IMR-90 (cell line): Measurements from ENCODE around the gene METTL21C. TPM values are rescaled to one million over a fixed set of nuclear protein-coding genes. Genes with fewer than 3 reads are reported as not detected.

Experiments
- ATAC-seq: fragments of 200-7000 bp; cut with Tn5 transposase; 2 replicates; pipeline ENCODE4 v1.9.1; 2020; ENCODE audit warnings: low read depth, mild to moderate bottlenecking, moderate library complexity
- BruUV-seq: library from RNA; stranded (reverse); fragments of 400-500 nt; replicated peaks from 2 replicates; lab custom pipeline; 2021; lab: Mats Ljungman, UMichigan
- CTCF ChIA-PET: fragments of 300-600 bp; formaldehyde crosslinking; extraction: SDS; loops from one replicate; lab custom pipeline; 2021; ENCODE audit warnings: antibody characterized with exemption; lab: Yijun Ruan, JAX
- POLR2A ChIA-PET: fragments of 300-600 bp; sonication (Branson Sonifier 250); formaldehyde crosslinking; loops from one replicate; lab custom pipeline; 2022; ENCODE audit warnings: antibody characterized with exemption; ENCODE audit not compliant: unreplicated experiment; lab: Charles Lee
- DNase-seq: peaks from one replicate; pipeline ENCODE4 v3.0.0; 2013
- H2AFZ ChIP-seq: replicated peaks from 2 replicates; pipeline ENCODE3; 2013; ENCODE audit warnings: low read length, mild to moderate bottlenecking; ENCODE audit not compliant: poor library complexity
- H2AK5ac ChIP-seq: 2 replicates; pipeline ENCODE4 v1.6.1; 2013; ENCODE audit warnings: low read depth, low read length, inconsistent platforms
- H2AK9ac ChIP-seq: replicated peaks from 2 replicates; pipeline ENCODE3; 2013; ENCODE audit warnings: mild to moderate bottlenecking, low read depth, low read length, moderate library complexity; ENCODE audit not compliant: poor library complexity
- H2BK120ac ChIP-seq: 2 replicates; pipeline ENCODE4 v1.6.1; 2013; ENCODE audit warnings: low read depth, low read length, inconsistent platforms
- H2BK15ac ChIP-seq: 3 replicates; pipeline ENCODE4 v1.6.1; 2013; ENCODE audit warnings: low read depth, low read length, inconsistent platforms
- H2BK20ac ChIP-seq: 2 replicates; pipeline ENCODE4 v1.6.1; 2013; ENCODE audit warnings: low read depth, mild to moderate bottlenecking, inconsistent platforms, low read length, moderate library complexity
- H2BK5ac ChIP-seq: 2 replicates; pipeline ENCODE4 v1.6.1; 2013; ENCODE audit warnings: mild to moderate bottlenecking, low read depth, low read length, inconsistent platforms; ENCODE audit not compliant: poor library complexity, severe bottlenecking
- H3K14ac ChIP-seq: replicated peaks from 2 replicates; pipeline ENCODE4 v1.6.1; 2013; ENCODE audit warnings: low read depth, low read length, inconsistent platforms
- H3K18ac ChIP-seq: 2 replicates; pipeline ENCODE4 v1.6.1; 2013; ENCODE audit warnings: low read depth, low read length, control low read depth
- H3K23ac ChIP-seq: 2 replicates; pipeline ENCODE4 v1.6.1; 2013; ENCODE audit warnings: low read depth, low read length, inconsistent platforms
- H3K27ac ChIP-seq: 2 replicates; pipeline ENCODE4 v1.5.1; 2013; ENCODE audit warnings: mild to moderate bottlenecking, control low read depth, low read length; ENCODE audit not compliant: insufficient read depth
- H3K27me3 ChIP-seq: 2 replicates; pipeline ENCODE4 v1.6.1; 2013; ENCODE audit warnings: low read length; ENCODE audit not compliant: control insufficient read depth, insufficient read depth
- H3K36me3 ChIP-seq: 2 replicates; pipeline ENCODE4 v1.6.1; 2013; ENCODE audit warnings: low read length, mixed read lengths; ENCODE audit not compliant: control insufficient read depth, insufficient read depth
- H3K4ac ChIP-seq: 2 replicates; pipeline ENCODE4 v1.6.1; 2013; ENCODE audit warnings: low read depth, low read length, inconsistent platforms
- H3K4me1 ChIP-seq: 2 replicates; pipeline ENCODE4 v1.6.1; 2013; ENCODE audit warnings: low read length, mixed read lengths; ENCODE audit not compliant: control insufficient read depth, insufficient read depth
- H3K4me2 ChIP-seq: 2 replicates; pipeline ENCODE4 v1.6.1; 2013; ENCODE audit warnings: low read depth, mild to moderate bottlenecking, control low read depth, low read length, moderate library complexity
- H3K4me3 ChIP-seq: 2 replicates; pipeline ENCODE4 v1.5.1; 2013; ENCODE audit warnings: low read depth, mild to moderate bottlenecking, control low read depth, low read length, moderate library complexity; ENCODE audit not compliant: insufficient read depth
- H3K56ac ChIP-seq: 2 replicates; pipeline ENCODE4 v1.6.1; 2013; ENCODE audit warnings: low read length, inconsistent platforms; ENCODE audit not compliant: insufficient read depth; ENCODE audit errors: extremely low read depth
- H3K79me1 ChIP-seq, 2 experiments: 2 replicates each; pipeline ENCODE4 v1.6.1; 2013; ENCODE audit warnings: low read length in 2 of 2, inconsistent platforms in 1 of 2, low read depth in 1 of 2
- H3K9ac ChIP-seq: 2 replicates; pipeline ENCODE4 v1.6.1; 2013; ENCODE audit warnings: low read depth, low read length, control low read depth
- H3K9me1 ChIP-seq: 2 replicates; pipeline ENCODE4 v1.6.1; 2013; ENCODE audit warnings: low read length, inconsistent platforms; ENCODE audit not compliant: insufficient read depth
- H3K9me3 ChIP-seq: 2 replicates; pipeline ENCODE4 v1.6.1; 2013; ENCODE audit warnings: low read length; ENCODE audit not compliant: control insufficient read depth, insufficient read depth
- H4K20me1 ChIP-seq: 2 replicates; pipeline ENCODE4 v1.6.1; 2013; ENCODE audit warnings: low read length, inconsistent platforms; ENCODE audit not compliant: insufficient read depth
- H4K5ac ChIP-seq: 2 replicates; pipeline ENCODE4 v1.6.1; 2013; ENCODE audit warnings: mild to moderate bottlenecking, low read depth, low read length, control low read depth
- H4K8ac ChIP-seq, 2 experiments: 2 replicates each; pipeline ENCODE4 v1.6.1; 2013; ENCODE audit warnings: low read depth in 2 of 2, low read length in 2 of 2, control low read depth in 1 of 2, inconsistent platforms in 1 of 2
- H4K91ac ChIP-seq: 2 replicates; pipeline ENCODE4 v1.6.1; 2013; ENCODE audit warnings: low read depth, low read length, inconsistent platforms; ENCODE audit not compliant: insufficient read depth
- BHLHE40 ChIP-seq: fragments of 150-350 bp; IDR thresholded peaks from 2 replicates; pipeline ENCODE4 v1.6.1; 2016; ENCODE audit warnings: mild to moderate bottlenecking, low read depth, low read length
- FOS ChIP-seq: fragments of 150-350 bp; IDR thresholded peaks from 2 replicates; pipeline ENCODE4 v1.6.1; 2016; ENCODE audit warnings: low read depth, low read length
- MAZ ChIP-seq: IDR thresholded peaks from 2 replicates; pipeline ENCODE4 v1.6.1; 2012; ENCODE audit warnings: low read depth, mild to moderate bottlenecking, low read length, improper control_type of control experiment, moderate library complexity, borderline replicate concordance
- RCOR1 ChIP-seq: IDR thresholded peaks from 2 replicates; pipeline ENCODE4 v1.6.1; 2012; ENCODE audit warnings: mild to moderate bottlenecking, low read length, improper control_type of control experiment; ENCODE audit not compliant: insufficient replicate concordance
- WGBS, 2 experiments: methylation state at CpG; one replicate each; pipeline versions ENCODE4 v1.1.5 to v1.1.7; 2013; ENCODE audit warnings: missing lambda C conversion rate in 2 of 2; ENCODE audit not compliant: insufficient read length in 1 of 2; ENCODE audit errors: extremely low coverage in 2 of 2; 5-methylcytosine and 5-hydroxymethylcytosine counted together
- dilution Hi-C: fragments of 300-500 bp; cut with HindIII; formaldehyde crosslinking; loops from one replicate; pipeline ENCODE4 v1.14.3; 2018; ENCODE audit warnings: low sequenced_read_pairs; ENCODE audit not compliant: unreplicated experiment
- in situ Hi-C: fragments of 300-500 bp; cut with MboI; formaldehyde crosslinking; loops from 3 replicates; pipeline ENCODE4 v1.14.3; 2019; ENCODE audit warnings: low sequenced_read_pairs, inconsistent platforms, mixed read lengths
- intact Hi-C: fragments of 100-400 bp; cut with micrococcal nuclease; formaldehyde crosslinking; loops from 2 replicates; pipeline ENCODE4 v1.10.0; 2022
- polyA plus RNA-seq, 3 experiments: library from polyadenylated mRNA; depleted of rRNA; stranded (reverse); fragments of >200 nt; gene quantifications; 2 replicates each; pipeline ENCODE4 v1.2.3, GENCODE V29; 2012; ENCODE audit warnings: low replicate concordance in 1 of 3
- total RNA-seq: library from RNA; depleted of rRNA; stranded (reverse); fragments of >200 nt; gene quantifications from 2 replicates; pipeline ENCODE4 v1.2.3, GENCODE V29; 2012
- TF ChIP-seq, protein P1 (sequence below): conservative IDR thresholded peaks from 2 replicates; pipeline ENCODE4 v1.5.1; 2012; ENCODE audit warnings: mild to moderate bottlenecking, low read depth, low read length, improper control_type of control experiment

The METTL21C gene
- total and polyA plus RNA-seq, 2 of the 4 experiments (the other 2 are of a cell fraction) = not detected

DNA sequence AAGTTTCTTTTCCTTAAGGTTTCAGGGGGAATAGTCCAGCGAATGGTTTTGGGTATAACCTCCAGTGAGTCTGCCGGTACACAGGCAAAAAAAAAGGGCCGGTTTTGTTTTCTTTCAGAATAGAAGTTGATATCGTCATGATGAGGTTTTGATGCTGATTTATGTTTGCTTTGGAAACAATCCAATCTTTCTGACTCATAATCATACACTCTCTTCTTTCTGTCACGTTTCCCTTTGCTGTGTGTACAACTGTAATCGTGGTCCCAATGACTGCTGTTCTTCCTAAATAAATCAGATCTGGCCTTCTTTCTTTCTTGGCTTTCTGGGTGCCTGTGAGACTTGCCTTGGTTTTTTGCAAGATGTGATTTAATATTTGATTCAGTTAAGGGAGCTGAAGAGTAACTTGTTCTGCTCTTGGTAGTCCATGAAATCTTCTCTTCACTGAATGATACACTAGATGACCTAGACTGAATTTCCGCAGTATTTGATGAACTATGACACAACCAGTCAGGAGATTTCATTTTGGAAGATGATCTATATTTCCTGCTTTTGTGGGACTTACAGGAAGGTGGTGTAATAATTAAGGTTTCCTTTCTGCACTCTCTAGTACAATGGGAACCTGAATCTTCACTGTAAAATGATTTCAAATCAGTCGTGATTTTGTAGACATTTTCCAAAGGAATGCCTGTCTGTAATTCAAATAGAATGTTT is 34.9 kb upstream of the METTL21C start:
- WGBS, 2 experiments = no CpG with 5 or more reads among the region's 8 CpGs
- H2AFZ ChIP-seq = no peak overlapping the region

More for the DNA sequence above, 34.9 kb upstream of the METTL21C start:
- ChIA-PET CTCF (no interaction called here), POLR2A (no interaction called here)
- H3K14ac ChIP-seq = no peak overlapping the region
- no peak overlapping the region for H2BK15ac ChIP-seq
- no peak overlapping the region for H2BK20ac ChIP-seq
- H3K18ac ChIP-seq = no peak overlapping the region
- H4K8ac ChIP-seq = no peak overlapping the region
- H3K56ac ChIP-seq = no peak overlapping the region
- H3K4ac ChIP-seq = no peak overlapping the region
- dilution Hi-C loops = no loop called here
- no peaks in the 10 kb centered on the region for H3K9me1 ChIP-seq
- ATAC-seq = peak; percentile 53
- no peak overlapping the region for H3K4me3 ChIP-seq
- H3K4me1 ChIP-seq = no peaks in the 10 kb centered on the region
- H3K27me3 ChIP-seq = peaks cover 11% of the 10 kb centered on the region
- BruUV-seq = no TSS peak
- no peak overlapping the region for H2AK5ac ChIP-seq
- no peak overlapping the region for H2AK9ac ChIP-seq
- no peak overlapping the region for H3K4me2 ChIP-seq
- H3K9ac ChIP-seq = no peak overlapping the region
- H3K27ac ChIP-seq = no peak overlapping the region
- no peaks in the 10 kb centered on the region for H3K9me3 ChIP-seq
- no peak overlapping the region for H2BK120ac ChIP-seq
- H2BK5ac ChIP-seq = no peak overlapping the region
- TF ChIP-seq BHLHE40 (peak; percentile 93), FOS (no peak), MAZ (no peak), RCOR1 (no peak)
- TF ChIP-seq, protein P1, sequence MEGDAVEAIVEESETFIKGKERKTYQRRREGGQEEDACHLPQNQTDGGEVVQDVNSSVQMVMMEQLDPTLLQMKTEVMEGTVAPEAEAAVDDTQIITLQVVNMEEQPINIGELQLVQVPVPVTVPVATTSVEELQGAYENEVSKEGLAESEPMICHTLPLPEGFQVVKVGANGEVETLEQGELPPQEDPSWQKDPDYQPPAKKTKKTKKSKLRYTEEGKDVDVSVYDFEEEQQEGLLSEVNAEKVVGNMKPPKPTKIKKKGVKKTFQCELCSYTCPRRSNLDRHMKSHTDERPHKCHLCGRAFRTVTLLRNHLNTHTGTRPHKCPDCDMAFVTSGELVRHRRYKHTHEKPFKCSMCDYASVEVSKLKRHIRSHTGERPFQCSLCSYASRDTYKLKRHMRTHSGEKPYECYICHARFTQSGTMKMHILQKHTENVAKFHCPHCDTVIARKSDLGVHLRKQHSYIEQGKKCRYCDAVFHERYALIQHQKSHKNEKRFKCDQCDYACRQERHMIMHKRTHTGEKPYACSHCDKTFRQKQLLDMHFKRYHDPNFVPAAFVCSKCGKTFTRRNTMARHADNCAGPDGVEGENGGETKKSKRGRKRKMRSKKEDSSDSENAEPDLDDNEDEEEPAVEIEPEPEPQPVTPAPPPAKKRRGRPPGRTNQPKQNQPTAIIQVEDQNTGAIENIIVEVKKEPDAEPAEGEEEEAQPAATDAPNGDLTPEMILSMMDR = no peak
- no peaks in the 10 kb centered on the region for H4K20me1 ChIP-seq
- H3K23ac ChIP-seq = no peak overlapping the region
- H3K36me3 ChIP-seq = no peaks in the 10 kb centered on the region
- H4K5ac ChIP-seq = no peak overlapping the region
- H3K79me1 ChIP-seq = no peaks in the 10 kb centered on the region
- no peak overlapping the region for H4K91ac ChIP-seq
- peak; percentile 78 for DNase-seq
- in situ Hi-C loops = no loop called here
- intact Hi-C loops = loop anchor here (5.0 kb wide), 1 partner anchor 132 kb away; the partner anchor contains the start of gene TPP2
